ENCODE data around the gene RETN. TPM values are rescaled to one million over a fixed set of nuclear protein-coding genes. Genes with fewer than 3 reads are reported as not detected.

Gene RETN
- total and polyA plus RNA-seq, 2 of the 8 experiments (the other 6 are each of a cell fraction or from before 2014, with no cell fraction given), result not detected

GRCh38 chr19:7706188-7706954 lies 37.5 kb downstream of the RETN start:
- Histone ChIP-seq H3K27me3 (replicated peaks in 1 of 4; ENCODE audit: control insufficient read depth in 3 of 4, extremely low read depth in 1 of 4, insufficient read depth in 3 of 4, low read length in 3 of 4) (no peaks in the 10 kb centered on the region; a peak in 1 of 7 replicates), H4K91ac (replicated peaks; ENCODE audit: insufficient read length, low read length) (no peak overlapping the region), H4K20me1 (replicated peaks in 1 of 2; ENCODE audit: control insufficient read depth in 1 of 2, insufficient read depth in 2 of 2, low read length in 2 of 2) (no peaks in the 10 kb centered on the region), H3K23me2 (ENCODE audit: low read depth, low read length) (0 out of 2 replicates have a peak, but pooled peaks cover 1% of the 10 kb centered on the region), H2AK5ac (ENCODE audit: low read depth, low read length) (no peak overlapping the region), H3K4me1 (replicated peaks in 1 of 4; ENCODE audit: control insufficient read depth in 3 of 4, insufficient read depth in 4 of 4, low read length in 3 of 4) (no peaks in the 10 kb centered on the region; a peak in 1 of 7 replicates), H3K18ac (ENCODE audit: extremely low read depth, low read length) (no peak overlapping the region; the same call in 1 of the 2 replicates), H3K27ac (ENCODE audit: low read depth, low read length) (no peak overlapping the region), H2AFZ (ENCODE audit: low read length) (no peak overlapping the region), H2BK15ac (ENCODE audit: low read length) (no peak overlapping the region), H3K9ac (replicated peaks in 1 of 4; ENCODE audit: extremely low read depth in 1 of 4, low read depth in 3 of 4, low read length in 3 of 4) (no peak overlapping the region; a peak in 1 of 7 replicates), H2BK120ac (replicated peaks; ENCODE audit: low read depth, low read length) (no peak overlapping the region), H3K9me3 (ENCODE audit: insufficient read depth in 2 of 2, low read depth in 1 of 2, low read length in 1 of 2) (no peaks in the 10 kb centered on the region), H2BK20ac (ENCODE audit: low read length) (no peak overlapping the region), H4K8ac (ENCODE audit: extremely low read depth, insufficient read depth, low read length) (peak overlapping the region; percentile 3; the same call in 1 of the 2 replicates), H3K14ac (ENCODE audit: insufficient read length) (no peak overlapping the region), H3K4me3 (ENCODE audit: extremely low read depth in 1 of 4, insufficient read depth in 2 of 4, low read depth in 3 of 4, low read length in 4 of 4) (no peak overlapping the region), H3K4ac (replicated peaks; ENCODE audit: insufficient read length, low read depth, low read length) (no peak overlapping the region), H3K56ac (replicated peaks; ENCODE audit: insufficient read length, low read depth, low read length) (no peak overlapping the region), H3K4me2 (ENCODE audit: insufficient read depth in 1 of 2, low read depth in 2 of 2, low read length in 2 of 2) (no peak overlapping the region), H2BK12ac (ENCODE audit: low read depth, low read length) (0 out of 2 replicates have a peak overlapping the region, but pooled peaks have one; percentile 50), H4K5ac (ENCODE audit: insufficient read length, low read depth, low read length) (no peak overlapping the region), H3K23ac (ENCODE audit: insufficient read length) (no peak overlapping the region), H3K79me1 (ENCODE audit: low read depth, low read length) (no peaks in the 10 kb centered on the region), H3K36me3 (ENCODE audit: control insufficient read depth in 2 of 4, insufficient read depth in 4 of 4, low read length in 3 of 4) (no peaks in the 10 kb centered on the region), H2BK5ac (ENCODE audit: low read depth, low read length) (no peak overlapping the region), H3K79me2 (ENCODE audit: control insufficient read depth in 1 of 2, insufficient read depth in 2 of 2, low read length in 2 of 2) (no peaks in the 10 kb centered on the region)
- POLR2A ChIA-PET (ENCODE audit: partially characterized antibody), result interaction anchor here (0.9 to 1.0 kb wide), 2 partner anchors 79 to 238 kb away, joined by 3 read pairs; partner anchors contain the start of gene TIMM44
- DNase-seq (ENCODE audit: low read depth in 1 of 2, low spot score in 2 of 2), result no peak
- CTCF ChIA-PET (ENCODE audit: partially characterized antibody), result interaction anchor here (0.5 kb wide), 1 partner anchor 1809 kb away, joined by 3 read pairs; no protein-coding TSS in a partner anchor
- WGBS, 2 experiments (ENCODE audit: extremely low coverage in 1 of 2, insufficient coverage in 1 of 2, insufficient read length in 1 of 2, insufficient replicate concordance in 2 of 2, low coverage in 1 of 2, low lambda C conversion rate in 2 of 2, missing lambda C conversion rate in 1 of 2), result 92% methylated on average over 14 of the region's 14 CpGs; no CpG with 5 or more reads in 1 of the 2 experiments
- FAIRE-seq, result no peak
- no peak for TF ChIP-seq E2F6 (IDR thresholded peaks at IDR 0.05)
- peak; percentile 96 for TF ChIP-seq KDM1A (IDR thresholded peaks at IDR 0.05; ENCODE audit: borderline replicate concordance, low read length)

Data from H1 (cell line).